ENCODE data around the gene MBL2.

Gene MBL2

GRCh38 chr10:52774600-52775106 is 2.1 kb upstream of the MBL2 start:
- no peak overlapping the region for H3K4me3 ChIP-seq (replicated peaks; ENCODE audit: low read depth, low read length)
- no peak for DNase-seq (ENCODE audit: extremely low read depth, low read depth)
- no peak for TF ChIP-seq CTCF (IDR thresholded peaks at IDR 0.05; ENCODE audit: low read depth, low read length, missing control alignments)

DNA sequence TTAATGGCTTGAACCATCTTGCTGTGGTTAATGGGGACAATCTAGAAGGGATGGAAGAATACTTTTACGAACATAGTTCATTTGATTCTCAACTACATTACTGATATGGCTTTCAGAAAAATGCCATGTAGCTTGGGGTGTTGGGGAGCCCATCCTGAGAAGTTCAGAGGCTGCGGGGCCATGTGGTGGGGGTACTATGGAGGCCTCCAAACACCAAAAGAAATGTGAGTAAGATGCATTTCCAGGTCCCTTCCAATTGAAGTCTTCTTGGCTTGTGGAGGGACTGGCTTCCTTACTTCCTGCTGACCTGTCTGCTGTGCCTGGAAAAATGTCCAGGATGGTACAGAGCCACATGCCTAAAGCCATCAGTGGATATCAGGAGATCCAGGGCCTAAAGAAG is 1.6 kb upstream of the MBL2 start:
- no peak for TF ChIP-seq CTCF (IDR thresholded peaks at IDR 0.05; ENCODE audit: low read depth, low read length, missing control alignments)
- H3K4me3 ChIP-seq (replicated peaks; ENCODE audit: low read depth, low read length): no peak overlapping the region
- no peak for DNase-seq (ENCODE audit: extremely low read depth, low read depth)

DNA sequence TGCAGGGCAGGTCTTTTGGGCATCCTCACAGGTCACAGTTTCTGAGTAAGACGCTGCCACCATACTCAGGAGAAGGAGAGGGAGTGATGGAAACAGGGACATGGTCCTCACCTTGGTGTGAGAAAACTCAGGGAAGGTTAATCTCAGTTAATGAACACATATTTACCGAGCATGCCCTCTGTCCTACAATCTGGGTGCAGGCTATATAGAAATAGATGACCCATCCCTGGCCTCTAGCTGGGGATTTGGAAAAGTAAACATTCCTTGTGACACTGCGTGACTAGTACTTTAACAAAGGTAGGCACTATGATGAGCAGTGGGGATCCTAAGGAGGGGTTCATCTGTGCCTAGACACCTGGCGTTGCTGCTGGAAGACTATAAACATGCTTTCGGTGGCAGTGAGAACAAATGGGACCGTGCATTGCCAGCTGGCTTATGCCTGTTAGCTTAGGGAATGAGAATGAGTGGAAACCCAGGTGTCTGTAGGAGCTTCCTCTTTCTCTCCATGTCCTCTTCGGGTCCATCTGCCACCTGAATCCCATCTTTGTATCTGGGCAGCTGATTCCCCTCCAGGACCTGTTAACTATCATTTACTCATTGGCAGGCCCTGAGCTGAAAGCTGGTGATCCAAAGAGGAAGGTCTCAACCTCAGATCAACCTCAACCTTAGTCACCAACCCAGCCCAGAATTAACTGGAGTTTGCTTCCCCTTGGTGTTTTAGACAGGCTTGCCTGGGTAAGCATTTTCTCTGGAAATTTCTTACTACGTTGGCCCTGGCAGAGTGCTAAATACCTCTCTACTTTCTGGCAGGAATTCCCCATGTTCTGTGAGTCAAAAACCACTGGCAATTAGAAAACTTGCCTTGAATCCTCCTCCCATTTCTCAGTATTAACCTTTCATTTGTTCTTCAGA is 794 bp downstream of the MBL2 start:
- TF ChIP-seq CTCF (IDR thresholded peaks at IDR 0.05; ENCODE audit: low read depth, low read length, missing control alignments): no peak
- H3K4me3 ChIP-seq (replicated peaks; ENCODE audit: low read depth, low read length): no peak overlapping the region
- DNase-seq (ENCODE audit: extremely low read depth, low read depth): no peak

DNA sequence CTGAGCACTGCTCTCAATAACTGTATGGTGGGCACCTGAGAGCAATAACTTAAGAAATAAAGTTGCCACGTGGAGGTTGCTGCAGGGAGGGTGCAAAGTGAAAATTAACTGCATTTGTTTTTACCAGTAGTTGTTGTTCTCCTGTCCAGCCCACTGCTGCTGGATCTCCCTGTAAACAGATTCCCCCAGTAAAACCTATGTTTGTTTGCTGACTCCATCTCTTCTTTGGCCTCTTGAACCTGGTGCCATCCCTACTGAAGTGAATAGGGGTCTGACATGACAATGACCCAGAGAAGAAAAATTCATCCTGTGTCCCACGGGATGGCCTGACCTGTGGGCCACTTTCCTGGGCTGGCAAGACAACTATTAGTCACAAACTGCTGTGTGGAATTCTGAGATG is 1.7 kb downstream of the MBL2 start:
- no peak overlapping the region for H3K4me3 ChIP-seq (replicated peaks; ENCODE audit: low read depth, low read length)
- DNase-seq (ENCODE audit: extremely low read depth, low read depth): no peak
- TF ChIP-seq CTCF (IDR thresholded peaks at IDR 0.05; ENCODE audit: low read depth, low read length, missing control alignments): no peak

DNA sequence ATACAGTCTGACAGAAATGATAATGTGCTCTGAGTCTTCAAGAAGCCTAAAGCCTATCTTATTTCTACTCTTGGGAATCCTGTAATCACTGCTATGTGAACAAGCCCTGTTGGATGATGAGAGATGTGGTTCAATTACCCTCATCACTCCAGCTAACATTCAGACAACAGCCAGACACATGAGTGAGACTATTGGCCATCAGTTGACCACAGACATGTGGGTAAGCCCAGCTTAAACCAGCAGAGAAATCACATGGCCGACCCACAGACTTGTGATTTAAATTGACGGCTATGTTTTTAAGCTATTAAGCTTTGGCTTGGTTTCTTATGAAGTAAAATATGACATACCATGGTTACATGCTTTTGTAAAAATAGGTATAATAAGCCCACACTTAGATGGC is 2.6 kb downstream of the MBL2 start:
- no peak overlapping the region for H3K4me3 ChIP-seq (replicated peaks; ENCODE audit: low read depth, low read length)
- no peak for TF ChIP-seq CTCF (IDR thresholded peaks at IDR 0.05; ENCODE audit: low read depth, low read length, missing control alignments)
- no peak for DNase-seq (ENCODE audit: extremely low read depth, low read depth)

- no peak overlapping the region for H3K4me3 ChIP-seq (replicated peaks; ENCODE audit: low read depth, low read length)
- TF ChIP-seq CTCF (IDR thresholded peaks at IDR 0.05; ENCODE audit: low read depth, low read length, missing control alignments): no peak
- DNase-seq (ENCODE audit: extremely low read depth, low read depth): no peak
Observed at GRCh38 chr10:52768001-52768532, 4.5 kb downstream of the MBL2 start.
